Heart right ventricle (tissue), 16 donors: ENCODE measurements around the gene CAMK2A. TPM values are rescaled to one million over a fixed set of nuclear protein-coding genes. Genes with fewer than 3 reads are reported as not detected.
A peak's percentile ranks its signal among the peaks of the same experiment; 100 is the strongest.

ENCODE experiments used
- ATAC-seq, 8 donors: fragments of 200-7000 bp; cut with Tn5 transposase; one replicate each; pipeline ENCODE4 v1.9.1; 2020; ENCODE audit warnings: mild to moderate bottlenecking in 8 of 8, moderate library complexity in 8 of 8, moderate number of reproducible peaks in 1 of 8
- DNase-seq, 2 donors: peaks; one replicate each; pipeline ENCODE4 v3.0.0-alpha.2; 2020
- H3K27ac ChIP-seq, 10 donors: fragments of 200-600 bp; sonication (generic) in 2 of 10; one replicate each; pipeline versions ENCODE4 v1.5.0 to v1.8.0; 2020 to 2022; ENCODE audit warnings: mild to moderate bottlenecking in 3 of 10
- H3K27me3 ChIP-seq, 7 donors: fragments of 200-600 bp; one replicate each; pipeline ENCODE4 v1.8.0; 2021 to 2022; ENCODE audit warnings: mild to moderate bottlenecking in 2 of 7
- H3K36me3 ChIP-seq, 9 donors: fragments of 200-600 bp; sonication (generic) in 1 of 9; one replicate each; pipeline versions ENCODE4 v1.5.0 to v1.8.0; 2020 to 2022; ENCODE audit warnings: mild to moderate bottlenecking in 2 of 9
- H3K4me1 ChIP-seq, 9 donors: fragments of 200-600 bp; sonication (generic) in 1 of 9; one replicate each; pipeline versions ENCODE4 v1.5.0 to v1.8.0; 2020 to 2022; ENCODE audit warnings: mild to moderate bottlenecking in 4 of 9
- H3K4me3 ChIP-seq, 10 donors: fragments of 200-600 bp; sonication (generic) in 2 of 10; one replicate each; pipeline versions ENCODE4 v1.5.0 to v1.8.0; 2020 to 2022; ENCODE audit warnings: mild to moderate bottlenecking in 7 of 10, moderate library complexity in 2 of 10
- H3K9me3 ChIP-seq, 11 donors: fragments of 200-600 bp in 10 of 11; sonication (generic) in 2 of 11; one replicate each; pipeline versions ENCODE4 v1.5.0 to v1.8.0; 2013 to 2022; ENCODE audit warnings: mild to moderate bottlenecking in 2 of 11, control low read depth in 1 of 11, moderate library complexity in 1 of 11
- CTCF ChIP-seq, 9 donors: fragments of 200-600 bp; sonication (generic) in 2 of 9; IDR thresholded peaks; one replicate each; pipeline versions ENCODE4 v1.5.0 to v1.8.0; 2021 to 2022; ENCODE audit warnings: antibody characterized with exemption in 9 of 9, mild to moderate bottlenecking in 5 of 9, moderate library complexity in 1 of 9
- WGBS, 2 donors: extraction: QIAGEN DNeasy Blood & Tissue Kit; methylation state at CpG; one replicate each; pipeline ENCODE4 v1.1.7; 2013; ENCODE audit warnings: inconsistent platforms in 1 of 2; 5-methylcytosine and 5-hydroxymethylcytosine counted together
- intact Hi-C, 10 donors: fragments of 100-400 bp; cut with DNase I; formaldehyde crosslinking; loops; one replicate each; pipeline versions ENCODE4 v1.11.1 to v1.14.2; 2022
- polyA plus RNA-seq, 2 donors: library from polyadenylated mRNA; stranded (reverse); fragments of 200-250 nt; gene quantifications; one replicate each; pipeline ENCODE4 v1.2.3, GENCODE V29; 2013
- total RNA-seq, 10 donors: library from RNA; stranded (reverse); fragmentation: NEBNext Ultra II Directional in 3 of 10; extraction: Animal tissue kit (Norgen Biotek cat#: 25700) in 3 of 10; gene quantifications; one replicate each; pipeline versions ENCODE4 v1.2.1 to v1.2.4, GENCODE V29; 2021 to 2023
- donor health status: Arrhythmogenic right ventricular cardiomyopathy.
- donor health status: ischemic (EF 13 %, LVEDD 7.1; RV severe dilation, severe dysfunction).
- donor health status: healthy with polysubstance abuse.
- donor health status: DM: no; HTN: yes; CAD: no.
- donor health status: DM: no; HTN: no; CAD: no.
- donor health status: ischemic (EF 25% LVEDD 6.9; RV normal size, moderate dysfunction).
- donor health status: ischemic (EF 25% LVEDD 5.7; RV mildly dilated, moderate dysfunction).
- donor health status: healthy.
- donor health status: DM: yes; HTN: yes; CAD: no.
- donor health status: Ischemic cardiomyopathy.
- donor health status: ischemic (EF 35%, LVEDD 5.7; RV mildly dilated, moderate dysfunction).
- donor health status: nonischemic (EF 11% LVEDD 7.7; RV severe dilation, severe dysfunction).
- donor health status: DM: yes; HTN: yes; CAD: no.
- donor health status: PGD.
- donor health status: ischemic (EF 29% LVEDD 5.4; RV normal size, mild dysfunction).
- donor health status: nonischemic (EF 23%, LVEDD 6.1; RV moderate dilation, normal function).

Gene CAMK2A
- total and polyA plus RNA-seq, 12 donors: 1.2 to 25.7 (median 17.9) TPM

- no peak overlapping the region for H3K27ac ChIP-seq
These were observed 69.7 kb downstream of the CAMK2A start for GRCh38 chr5:150219861-150220260.

GRCh38 chr5:150219142-150219541 is 70.4 kb downstream of the CAMK2A start:
- intact Hi-C loops: loop anchor here (2.0 to 10.0 kb wide), 7 partner anchors 57 to 197 kb away; no protein-coding TSS in a partner anchor
- Histone ChIP-seq H3K36me3 (no peaks in the 10 kb centered on the region), H3K9me3 (no peaks in the 10 kb centered on the region), H3K27ac (no peak overlapping the region), H3K4me1 (peaks cover 0 to 38% (median 21%) of the 10 kb centered on the region in 9 donors), H3K4me3 (no peak overlapping the region), H3K27me3 (no peaks in the 10 kb centered on the region)
- ATAC-seq (no peak), DNase-seq (no peak)
- no peak for TF ChIP-seq CTCF (IDR thresholded peaks at IDR 0.05)

More at GRCh38 chr5:150219861-150220260, 69.7 kb downstream of the CAMK2A start:
- intact Hi-C loops: loop anchor here (2.0 to 10.0 kb wide), 7 partner anchors 58 to 198 kb away; no protein-coding TSS in a partner anchor
- Histone ChIP-seq H3K27me3 (no peaks in the 10 kb centered on the region), H3K4me3 (no peak overlapping the region), H3K4me1 (peaks cover 0 to 31% (median 14%) of the 10 kb centered on the region in 9 donors), H3K36me3 (no peaks in the 10 kb centered on the region), H3K9me3 (no peaks in the 10 kb centered on the region)
- TF ChIP-seq CTCF (IDR thresholded peaks at IDR 0.05): no peak
- DNase-seq (no peak), ATAC-seq (no peak)
- WGBS, 2 donors: 78 to 83% methylated on average over 2 of the region's 2 CpGs

GRCh38 chr5:150218693-150219035 is 70.9 kb downstream of the CAMK2A start:
- DNase-seq (no peak), ATAC-seq (no peak)
- H3K4me1 ChIP-seq: peaks cover 0 to 43% (median 26%) of the 10 kb centered on the region in 9 donors
- H3K9me3 ChIP-seq: no peaks in the 10 kb centered on the region
- no peak overlapping the region for H3K27ac ChIP-seq
- H3K36me3 ChIP-seq: no peaks in the 10 kb centered on the region
- TF ChIP-seq CTCF (IDR thresholded peaks at IDR 0.05): no peak
- 76 to 89% methylated on average over 5 of the region's 5 CpGs for WGBS, 2 donors
- intact Hi-C loops: loop anchor here (1.0 to 10.0 kb wide), 9 partner anchors 56 to 196 kb away; no protein-coding TSS in a partner anchor
- H3K27me3 ChIP-seq: no peaks in the 10 kb centered on the region
- H3K4me3 ChIP-seq: no peak overlapping the region

GRCh38 chr5:150217873-150218692 is 71.5 kb downstream of the CAMK2A start:
- H3K36me3 ChIP-seq: no peaks in the 10 kb centered on the region
- intact Hi-C loops: loop anchor here (1.0 to 10.0 kb wide), 11 partner anchors 55 to 196 kb away; no protein-coding TSS in a partner anchor
- TF ChIP-seq CTCF (IDR thresholded peaks at IDR 0.05): peak; percentile 89 to 97 (median 95)
- no peaks in the 10 kb centered on the region for H3K27me3 ChIP-seq
- H3K9me3 ChIP-seq: no peaks in the 10 kb centered on the region
- WGBS, 2 donors: 29 to 31% methylated on average over 10 of the region's 10 CpGs
- peak; percentile 79 to 87 for DNase-seq
- H3K4me1 ChIP-seq: peaks cover 0 to 49% (median 29%) of the 10 kb centered on the region in 9 donors
- no peak overlapping the region for H3K4me3 ChIP-seq
- no peak overlapping the region for H3K27ac ChIP-seq
- ATAC-seq: peak; percentile 80 to 91 (median 84)
